Upper lobe of left lung (tissue), 6 donors: Measurements from ENCODE around the gene FIP1L1. TPM values are rescaled to one million over a fixed set of nuclear protein-coding genes. Genes with fewer than 3 reads are reported as not detected.
A peak's percentile ranks its signal among the peaks of the same experiment; 100 is the strongest.

Experiments used
- ATAC-seq, 2 donors: fragments of 200-7000 bp; cut with Tn5 transposase; one replicate each; pipeline ENCODE4 v1.9.1; 2022; ENCODE audit warnings: mild to moderate bottlenecking in 2 of 2, moderate library complexity in 2 of 2; ENCODE audit not compliant: low FRiP score in 2 of 2
- DNase-seq, 2 donors: peaks; one replicate each; pipeline ENCODE4 v3.0.0-alpha.2; 2019 to 2020
- H3K27ac ChIP-seq, 4 donors: fragments of 200-600 bp; sonication (generic); one replicate each; pipeline ENCODE4 v1.5.1; 2016 to 2019
- H3K27me3 ChIP-seq, 4 donors: fragments of 200-600 bp; sonication (generic); one replicate each; pipeline ENCODE4 v1.5.1; 2017 to 2019
- H3K36me3 ChIP-seq, 4 donors: fragments of 200-600 bp; sonication (generic); one replicate each; pipeline ENCODE4 v1.5.1; 2016 to 2019
- H3K4me1 ChIP-seq, 4 donors: fragments of 200-600 bp; sonication (generic); one replicate each; pipeline ENCODE4 v1.5.1; 2018 to 2019
- H3K4me3 ChIP-seq, 4 donors: fragments of 200-600 bp; sonication (generic); one replicate each; pipeline ENCODE4 v1.5.1; 2017 to 2019; ENCODE audit warnings: mild to moderate bottlenecking in 2 of 4, moderate library complexity in 1 of 4
- H3K9me3 ChIP-seq, 4 donors: fragments of 200-600 bp; sonication (generic); one replicate each; pipeline ENCODE4 v1.5.1; 2018 to 2019
- CTCF ChIP-seq, 6 experiments: fragments of 450-650 bp in 4 of 6; fragments of 200-600 bp in 2 of 6; sonication (generic) in 2 of 6; IDR thresholded peaks; one replicate each; pipeline ENCODE4 v1.5.1; 2016 to 2019; ENCODE audit warnings: antibody characterized with exemption in 6 of 6
- EP300 ChIP-seq, 4 donors: sonication (generic); formaldehyde crosslinking; IDR thresholded peaks; one replicate each; pipeline ENCODE4 v1.5.1; 2017; ENCODE audit warnings: antibody characterized with exemption in 4 of 4, control low read depth in 2 of 4
- POLR2A ChIP-seq, 4 donors: fragments of 450-650 bp; IDR thresholded peaks; one replicate each; pipeline ENCODE4 v1.5.1; 2016 to 2017; ENCODE audit warnings: antibody characterized with exemption in 4 of 4, mild to moderate bottlenecking in 2 of 4
- POLR2AphosphoS5 ChIP-seq, 2 donors: sonication (generic); formaldehyde crosslinking; IDR thresholded peaks; one replicate each; pipeline ENCODE4 v1.5.1; 2017; ENCODE audit warnings: antibody characterized with exemption in 2 of 2
- WGBS, 2 donors: methylation state at CpG; one replicate each; pipeline ENCODE4 v1.1.5; 2017 to 2018; 5-methylcytosine and 5-hydroxymethylcytosine counted together
- total RNA-seq, 6 donors: library from RNA; depleted of rRNA in 4 of 6; stranded (reverse); fragments of >200 nt in 4 of 6; gene quantifications; one replicate each; pipeline versions ENCODE4 v1.1.0 to v1.2.1, GENCODE V29; 2016 to 2021
- donor health status: DM: no; HTN: no; CAD: no; lungs with moderate emphysema.
- donor health status: DM: no; HTN: yes; CAD: no; lungs with severe emphysema.

Gene FIP1L1
- total RNA-seq, 6 donors from 2014 or later, result 30.0 to 67.9 (median 39.7) TPM

GRCh38 chr4:53365486-53366300, 11.7 kb upstream of the FIP1L1 start, which contains the start of gene SCFD2:
SCFD2 (minus strand) TSS chr4:53366061.
- peaks cover 19 to 30% (median 25%) of the 10 kb centered on the region in 4 donors for H3K4me1 ChIP-seq
- DNase-seq, result peak; percentile 79 to 98
- H3K27me3 ChIP-seq, result no peaks in the 10 kb centered on the region
- peak in 3 of 4 donors; percentile 25 to 49 (median 35) for TF ChIP-seq POLR2A (IDR thresholded peaks at IDR 0.05)
- peak in 1 of 6 experiments; percentile 9 for TF ChIP-seq CTCF (IDR thresholded peaks at IDR 0.05)
- TF ChIP-seq EP300 (IDR thresholded peaks at IDR 0.05), result no peak
- peak; percentile 79 to 90 for TF ChIP-seq POLR2AphosphoS5 (IDR thresholded peaks at IDR 0.05)
- peak; percentile 100 for ATAC-seq
- H3K27ac ChIP-seq, result peak within 1 kb of the TSS; percentile 46 to 74 (median 56)
- WGBS, 2 donors, result 0 to 1% methylated on average over 20 to 47 of the region's 51 CpGs
- no peaks in the 10 kb centered on the region for H3K36me3 ChIP-seq
- H3K9me3 ChIP-seq, result no peaks in the 10 kb centered on the region
- peak within 1 kb of the TSS; percentile 80 to 97 (median 82) for H3K4me3 ChIP-seq

GRCh38 chr4:53366301-53366716, 11.1 kb upstream of the FIP1L1 start:
- TF ChIP-seq EP300 (IDR thresholded peaks at IDR 0.05) (no peak), POLR2A (IDR thresholded peaks at IDR 0.05) (no peak), POLR2AphosphoS5 (IDR thresholded peaks at IDR 0.05) (no peak), CTCF (IDR thresholded peaks at IDR 0.05) (no peak)
- no peaks in the 10 kb centered on the region for H3K27me3 ChIP-seq
- peak overlapping the region; percentile 13 to 97 (median 82) for H3K4me3 ChIP-seq
- peaks cover 19 to 30% (median 24%) of the 10 kb centered on the region in 4 donors for H3K4me1 ChIP-seq
- no peaks in the 10 kb centered on the region for H3K9me3 ChIP-seq
- DNase-seq, result no peak
- no peak for ATAC-seq
- H3K36me3 ChIP-seq, result no peaks in the 10 kb centered on the region
- H3K27ac ChIP-seq, result peak overlapping the region; percentile 23 to 62 (median 50)
- WGBS, 2 donors, result 10 to 16% methylated on average over 8 of the region's 8 CpGs

GRCh38 chr4:53367721-53368120, 9.7 kb upstream of the FIP1L1 start:
- no peaks in the 10 kb centered on the region for H3K27me3 ChIP-seq
- TF ChIP-seq POLR2A (IDR thresholded peaks at IDR 0.05) (no peak), CTCF (IDR thresholded peaks at IDR 0.05) (no peak), EP300 (IDR thresholded peaks at IDR 0.05) (no peak), POLR2AphosphoS5 (IDR thresholded peaks at IDR 0.05) (no peak)
- H3K36me3 ChIP-seq, result no peaks in the 10 kb centered on the region
- peaks cover 19 to 30% (median 21%) of the 10 kb centered on the region in 4 donors for H3K4me1 ChIP-seq
- H3K4me3 ChIP-seq, result no peak overlapping the region
- no peak overlapping the region for H3K27ac ChIP-seq
- ATAC-seq (no peak), DNase-seq (no peak)
- H3K9me3 ChIP-seq, result no peaks in the 10 kb centered on the region
- 73 to 80% methylated on average over 2 of the region's 2 CpGs for WGBS, 2 donors

- ATAC-seq (no peak), DNase-seq (no peak)
- 81 to 82% methylated on average over 3 of the region's 3 CpGs for WGBS, 2 donors
- no peaks in the 10 kb centered on the region for H3K9me3 ChIP-seq
- no peak overlapping the region for H3K27ac ChIP-seq
- no peaks in the 10 kb centered on the region for H3K36me3 ChIP-seq
- H3K4me3 ChIP-seq, result no peak overlapping the region
- TF ChIP-seq POLR2AphosphoS5 (IDR thresholded peaks at IDR 0.05), result no peak
- no peak for TF ChIP-seq POLR2A (IDR thresholded peaks at IDR 0.05)
- no peak for TF ChIP-seq EP300 (IDR thresholded peaks at IDR 0.05)
- no peak for TF ChIP-seq CTCF (IDR thresholded peaks at IDR 0.05)
- no peaks in the 10 kb centered on the region for H3K27me3 ChIP-seq
- H3K4me1 ChIP-seq, result peaks cover 0 to 7% (median 1%) of the 10 kb centered on the region in 4 donors
Measured at GRCh38 chr4:53371049-53371448, 6.4 kb upstream of the FIP1L1 start.
